ENCODE data around the gene GPC1.

GRCh38 chr2:240425236-240425615 is 10.2 kb upstream of the GPC1 start:
- TF ChIP-seq ATF2 (CRISPR knock-in tag; IDR thresholded peaks at IDR 0.05): no peak
- TF ChIP-seq BRCA1 (CRISPR knock-in tag; IDR thresholded peaks at IDR 0.05): no peak
